NCI-H128 (cell line): Measurements from ENCODE around the gene PRKAG2.
"Not testable (repeated sequence)": the region's sequence is repeated elsewhere in the genome, so short reads cannot be mapped to it uniquely, and the experiment has no call there.

ENCODE experiments used
- DNase-seq: peaks from one replicate; lab custom pipeline; 2025; ENCODE audit not compliant: unreplicated experiment; lab: John Stamatoyannopoulos, UW

Gene PRKAG2

DNA sequence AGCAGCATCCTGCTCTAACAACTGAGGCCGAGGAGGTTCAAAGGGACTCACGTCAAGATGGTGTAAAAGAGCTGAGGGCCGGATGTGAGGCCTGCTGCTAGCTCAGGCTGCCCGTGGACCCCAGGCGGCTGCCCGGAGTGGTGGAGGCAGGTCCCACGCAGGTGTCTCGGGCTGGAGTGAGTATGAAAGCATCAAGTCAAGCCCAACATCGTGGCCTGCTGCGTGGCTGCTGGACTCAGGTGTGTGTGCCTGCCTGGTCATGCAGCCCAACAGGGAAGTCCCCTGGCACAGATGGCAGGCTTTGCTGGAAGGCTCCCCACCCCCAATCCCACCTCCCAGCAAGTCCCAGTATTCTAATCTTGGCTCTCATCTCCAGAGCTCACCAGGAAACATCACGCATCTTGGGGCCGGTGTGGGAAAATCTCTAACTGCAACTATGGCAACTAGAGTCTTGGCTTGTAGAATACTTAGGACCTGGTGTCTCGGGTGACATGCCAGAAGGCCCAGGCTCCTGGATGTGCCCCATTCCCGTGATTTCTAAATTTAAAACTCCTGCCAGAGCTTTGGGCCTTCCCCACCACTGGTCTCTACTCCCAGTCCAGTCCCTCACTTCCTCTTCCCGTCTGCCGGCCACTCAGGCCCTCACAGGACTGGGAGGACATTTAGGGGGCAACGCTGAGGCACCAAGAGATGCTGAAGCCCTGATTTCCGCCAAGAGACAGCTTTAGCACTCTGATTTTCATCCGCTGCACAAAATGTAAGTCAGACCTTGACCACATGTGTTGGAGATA is 85.9 kb downstream of the PRKAG2 start:
- DNase-seq, result no peak

DNA sequence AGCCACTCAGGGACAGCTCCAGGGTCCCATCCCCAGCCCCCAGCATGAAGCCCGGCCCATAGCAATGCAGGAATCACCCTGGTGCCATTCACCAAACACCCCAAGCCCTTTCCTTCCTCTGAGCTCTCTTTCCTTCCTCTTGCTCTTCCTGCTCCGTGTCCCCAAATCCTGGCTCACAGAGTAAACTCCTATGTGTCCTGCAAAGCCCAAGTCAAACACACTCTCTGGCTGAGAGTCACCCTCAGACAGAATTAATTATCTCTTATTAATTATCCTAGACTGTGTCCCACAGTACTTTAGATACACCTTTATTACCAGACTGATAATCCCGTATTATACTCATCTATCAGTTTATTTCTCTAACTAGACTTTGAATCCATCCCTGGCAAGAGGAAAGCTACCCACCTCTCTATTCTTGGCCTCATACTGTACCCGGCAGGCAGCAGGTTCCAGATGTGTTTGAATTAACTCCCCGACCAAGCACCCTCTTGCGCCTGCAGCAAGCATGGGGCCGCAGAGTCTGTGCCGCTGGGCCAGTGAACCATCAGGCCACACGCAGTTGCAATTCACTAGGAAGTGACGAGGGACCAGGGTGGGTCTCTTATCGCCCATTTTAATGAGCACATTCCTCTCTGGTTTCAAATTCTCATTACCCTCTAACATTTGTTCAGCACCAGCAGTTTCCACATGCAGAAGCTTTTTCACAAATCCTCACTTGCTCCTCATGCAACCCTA is 86.7 kb downstream of the PRKAG2 start:
- no peak for DNase-seq

DNA sequence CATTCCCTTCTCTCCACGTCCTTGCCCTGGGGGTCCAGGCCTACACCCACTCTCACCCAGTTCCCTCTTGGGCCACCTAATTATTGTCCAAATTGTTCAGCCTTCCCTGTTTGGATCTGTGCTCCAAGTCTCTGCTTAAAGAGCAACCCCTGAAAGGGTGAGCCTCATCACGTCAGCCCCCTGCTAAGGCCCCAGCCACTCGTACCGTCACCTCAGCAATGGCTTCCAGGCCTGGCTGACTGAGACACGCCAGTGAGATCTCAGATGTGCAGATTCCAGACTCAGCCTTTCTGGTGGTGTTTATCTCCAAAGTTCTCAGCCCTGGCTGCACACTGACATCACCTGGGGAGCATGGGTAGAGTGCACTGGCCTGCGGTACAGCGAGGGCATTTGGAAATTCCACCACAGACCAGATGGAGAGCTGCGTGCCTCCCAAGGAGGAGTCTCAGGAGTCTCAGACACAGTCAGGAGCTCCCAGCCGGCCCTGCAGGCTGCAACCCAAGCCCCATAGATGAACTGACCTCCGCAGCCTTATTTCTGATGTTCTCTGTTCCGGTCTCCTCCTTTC is 87.5 kb downstream of the PRKAG2 start:
- DNase-seq, result no peak

DNA sequence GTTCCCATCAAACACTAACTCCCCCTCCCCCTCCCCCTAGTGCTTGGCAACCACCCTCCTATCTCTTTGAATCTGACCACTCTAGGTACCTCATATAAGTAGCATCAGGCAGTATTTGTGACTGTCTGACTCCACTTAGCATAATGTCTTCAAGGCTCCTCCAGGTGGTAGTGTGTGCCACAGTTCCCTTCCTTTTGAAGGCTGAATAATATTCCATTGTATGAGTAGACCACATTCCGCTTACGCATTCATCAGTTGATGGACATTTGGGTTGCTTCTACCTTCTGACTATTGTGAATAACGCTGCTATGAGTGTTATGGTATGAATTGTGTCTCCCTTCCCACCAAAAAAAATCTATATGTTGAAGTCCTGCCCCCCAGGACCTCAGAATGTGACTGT is 89.6 kb downstream of the PRKAG2 start:
- DNase-seq, result no peak

DNA sequence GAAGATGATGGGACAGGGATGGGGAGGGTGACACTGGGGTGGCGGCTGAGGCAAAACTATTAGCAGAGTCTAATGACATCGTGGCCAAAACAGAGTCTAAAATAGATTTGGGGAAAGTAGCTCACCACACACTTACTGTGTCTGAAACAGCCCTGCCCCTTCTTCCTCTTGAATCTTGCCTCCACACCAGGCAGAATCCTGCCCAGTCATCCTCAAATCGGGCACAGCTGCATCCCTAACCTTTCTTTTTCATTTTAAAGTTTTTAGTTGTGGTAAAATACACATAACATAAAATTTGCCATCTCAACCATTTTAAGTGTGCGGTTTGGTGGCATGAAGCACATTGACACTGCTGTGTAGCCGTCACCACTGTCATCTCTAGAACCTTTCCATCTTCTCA is 90.0 kb downstream of the PRKAG2 start:
- no peak for DNase-seq

DNA sequence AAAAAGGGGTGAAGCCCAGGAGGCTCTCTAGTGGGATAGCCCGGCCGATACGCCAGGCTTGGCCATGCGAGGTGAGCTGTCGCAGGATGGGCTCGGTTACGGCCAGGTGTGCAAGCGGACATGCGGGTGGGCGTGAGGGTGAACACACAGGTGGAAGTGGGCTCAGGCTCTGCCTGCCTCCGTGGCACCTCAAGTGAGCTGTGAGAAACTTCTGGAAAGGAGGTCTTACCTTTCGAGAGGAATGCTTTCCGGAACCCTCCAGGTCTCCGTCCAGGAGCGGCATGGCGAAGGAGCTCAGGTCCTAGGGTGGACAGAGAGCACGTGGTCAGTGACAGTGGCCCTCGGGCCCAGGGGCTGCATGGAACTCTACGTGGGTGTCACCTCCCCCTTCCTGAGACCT is 90.7 kb downstream of the PRKAG2 start:
- DNase-seq, result no peak

DNA sequence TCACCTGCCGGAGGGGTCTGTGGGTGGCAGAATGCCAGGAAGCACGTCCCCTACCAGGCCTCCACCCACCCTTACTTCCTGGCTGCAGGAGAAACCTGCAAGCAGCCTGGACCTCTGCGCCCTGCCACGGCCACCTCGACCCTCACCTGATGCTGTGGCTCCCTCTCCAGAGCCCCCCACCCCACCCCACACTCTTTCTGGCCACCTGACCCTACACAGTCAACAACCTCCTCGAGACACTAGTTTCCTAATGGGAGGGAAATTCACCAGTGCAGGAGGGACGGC is 91.3 kb downstream of the PRKAG2 start:
- no peak for DNase-seq

DNA sequence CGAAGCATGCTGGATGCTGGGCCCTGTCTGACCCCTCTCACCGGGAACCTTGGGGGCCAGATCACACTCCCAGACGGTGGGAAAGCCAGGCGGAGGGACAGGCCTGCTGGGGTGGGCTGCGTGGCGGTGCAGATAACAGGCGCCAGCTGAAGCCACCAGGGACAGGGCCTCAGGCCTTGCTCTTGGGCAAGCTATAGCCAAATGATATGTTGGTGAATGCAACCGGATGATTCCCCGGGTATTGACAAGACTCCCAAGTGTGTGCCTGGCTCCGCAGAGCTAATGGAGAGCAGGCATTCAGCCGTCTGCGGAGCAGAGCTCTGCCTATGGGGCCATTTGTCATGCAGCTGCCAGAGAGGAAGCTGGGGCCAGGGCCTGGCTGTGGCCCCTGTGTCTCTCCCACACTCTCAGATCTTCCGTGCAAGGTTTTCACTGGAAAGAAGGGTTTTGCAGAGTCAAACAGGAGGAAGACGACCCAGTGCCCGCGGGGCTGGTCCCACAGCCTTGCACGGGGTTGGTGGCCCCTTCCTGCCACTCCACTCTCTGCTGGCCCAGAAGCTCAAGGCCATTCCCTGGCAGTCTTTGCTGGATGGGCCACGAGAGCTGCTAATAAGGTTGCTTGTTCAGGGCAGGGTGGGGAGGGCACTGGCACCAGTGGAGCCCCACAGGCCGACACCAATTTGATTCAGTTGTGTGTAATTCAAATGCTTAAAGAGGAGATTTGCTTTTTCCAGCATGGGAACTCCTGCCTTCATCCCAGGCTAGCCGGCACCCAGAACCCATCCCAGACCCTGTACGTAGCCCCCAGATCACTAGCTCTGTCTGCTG is 91.8 kb downstream of the PRKAG2 start:
- no peak for DNase-seq

DNA sequence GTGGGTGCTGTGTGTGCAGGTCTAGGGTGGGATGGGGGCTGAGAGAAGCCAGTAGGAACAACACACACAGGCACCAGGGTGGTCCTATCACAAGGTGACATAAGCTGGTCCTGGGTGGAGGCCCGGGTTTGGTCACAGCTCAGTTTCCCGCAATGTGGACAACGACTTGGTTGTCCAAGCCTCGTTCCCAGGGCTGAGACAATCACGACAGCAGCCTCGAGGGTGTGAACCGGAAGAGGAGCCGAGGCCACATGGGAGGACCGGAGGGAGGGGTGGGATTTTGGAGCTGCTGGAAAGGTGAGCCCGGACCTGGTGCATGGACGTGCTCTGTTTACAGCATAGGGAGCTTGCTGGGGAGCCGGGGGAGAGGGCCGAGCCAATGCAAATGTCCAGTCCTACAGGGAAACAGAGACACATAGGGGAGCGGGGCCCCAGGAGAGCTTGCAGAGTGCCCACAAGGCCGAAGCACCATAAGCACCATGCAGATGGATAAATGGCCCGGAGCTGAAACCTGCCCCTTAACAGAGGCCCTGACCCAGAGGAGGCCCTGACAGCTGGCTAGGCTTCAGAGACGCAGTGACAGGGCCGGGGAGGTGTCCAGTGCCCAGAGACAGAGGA is 92.8 kb downstream of the PRKAG2 start:
- DNase-seq, result no peak

DNA sequence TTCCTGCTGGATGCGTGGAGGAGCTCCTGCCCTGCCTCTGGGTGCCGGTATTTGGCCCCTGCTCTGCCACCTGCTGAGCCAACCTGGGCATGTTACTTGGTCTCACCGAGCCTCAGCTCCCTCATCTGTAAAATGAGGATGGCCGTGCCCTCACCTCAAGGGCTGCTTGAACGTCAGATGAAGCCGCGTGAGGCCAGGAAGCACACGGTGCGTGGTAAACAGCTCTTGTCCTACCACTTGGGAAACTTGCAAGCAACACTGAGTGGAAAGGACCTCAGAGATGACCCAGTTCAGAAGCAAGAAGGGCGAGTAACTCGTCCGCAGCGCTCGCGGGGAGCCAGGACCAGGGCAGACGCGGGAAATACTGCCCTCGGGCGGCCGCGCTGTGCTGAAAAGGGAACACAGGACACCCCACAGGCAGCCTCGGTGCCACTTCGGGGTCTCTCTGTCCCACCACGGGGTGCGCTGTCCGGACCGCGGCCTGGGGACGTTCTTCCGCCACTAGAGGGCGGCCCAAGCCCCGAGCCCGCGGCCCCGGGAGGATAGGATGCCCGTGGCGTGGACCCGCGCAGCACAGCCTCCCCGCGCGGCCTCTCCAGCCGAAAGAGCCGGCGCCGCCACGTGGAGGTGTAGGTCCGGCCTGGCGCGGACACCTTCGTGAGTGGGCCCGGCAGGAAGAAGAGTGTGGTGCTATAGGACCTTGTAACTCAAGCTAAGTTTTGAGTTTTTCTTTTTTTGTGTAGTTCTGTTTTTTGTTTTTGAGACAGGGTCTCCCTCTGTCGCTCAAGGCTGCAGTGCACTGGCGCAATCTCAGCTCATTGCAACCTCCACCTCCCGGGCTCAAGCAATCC is 94.1 kb downstream of the PRKAG2 start:
- DNase-seq, result no peak

DNA sequence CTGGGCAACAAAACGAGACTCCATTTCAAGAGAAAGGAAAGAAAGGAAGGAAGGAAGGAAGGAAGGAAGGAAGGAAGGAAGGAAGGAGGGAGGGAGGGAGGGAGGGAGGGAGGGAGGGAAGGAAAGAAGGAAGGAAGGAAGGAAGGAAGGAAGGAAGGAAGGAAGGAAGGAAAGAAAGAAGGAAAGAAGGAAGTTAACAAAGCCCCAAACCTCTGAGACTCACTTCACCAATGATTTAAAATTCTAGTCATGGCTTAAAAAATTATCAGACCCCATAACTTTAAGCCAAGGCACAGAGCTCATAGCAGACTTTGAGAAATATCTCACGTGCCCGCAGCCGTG is 94.7 kb downstream of the PRKAG2 start:
- DNase-seq, result not testable (repeated sequence)

DNA sequence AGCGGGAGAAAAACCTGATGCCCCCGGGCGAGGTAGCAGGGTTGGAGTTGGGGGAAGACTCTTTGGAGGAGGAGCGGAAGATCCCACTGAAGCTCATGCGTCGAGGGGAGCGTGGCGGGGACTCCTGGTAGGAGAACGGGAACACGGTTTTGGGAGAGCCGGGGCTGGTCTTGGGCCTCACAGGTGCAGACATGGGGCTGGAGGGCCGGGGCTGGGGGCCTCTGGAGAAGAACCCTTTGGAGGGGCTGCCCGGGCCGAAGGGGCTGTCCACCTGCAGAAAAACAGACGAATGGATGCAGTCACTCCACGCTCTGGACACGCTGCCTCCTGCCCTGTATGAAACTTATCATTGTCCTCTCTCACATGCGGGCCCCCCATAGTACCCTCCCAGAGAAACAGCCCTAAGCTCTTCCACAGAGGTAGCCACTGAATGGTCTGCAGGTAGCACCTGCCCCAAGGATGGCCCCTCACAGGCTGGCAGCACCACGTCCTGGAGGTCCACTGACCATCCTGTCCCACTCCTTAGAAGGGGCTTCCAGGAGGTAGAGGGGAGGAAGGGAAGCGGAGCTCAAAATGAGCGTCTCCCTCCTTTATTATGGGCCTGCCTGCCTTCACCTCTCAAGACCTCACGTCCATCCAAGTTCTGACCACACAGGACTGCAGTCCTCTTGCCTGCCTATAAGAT is 95.6 kb downstream of the PRKAG2 start:
- no peak for DNase-seq

DNA sequence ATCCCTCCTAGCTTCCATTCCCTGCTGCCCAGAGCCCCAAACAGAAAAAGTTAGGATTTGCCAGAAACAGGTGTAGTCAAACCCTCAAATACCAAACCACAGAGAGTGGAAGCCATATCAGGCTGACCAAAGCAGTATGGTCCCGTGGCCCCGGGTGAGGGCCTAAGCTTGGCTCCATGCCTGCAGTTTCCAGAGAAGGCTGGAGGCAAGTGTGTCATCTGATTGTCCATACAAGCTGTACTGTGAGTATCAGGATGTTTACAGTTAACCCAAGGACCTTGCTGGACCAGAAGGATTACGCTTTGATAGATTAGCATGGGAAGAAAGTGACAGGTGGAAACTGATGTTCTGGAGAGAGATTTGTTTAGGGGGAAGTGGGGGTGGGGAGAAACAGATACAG is 96.3 kb downstream of the PRKAG2 start:
- no peak for DNase-seq

DNA sequence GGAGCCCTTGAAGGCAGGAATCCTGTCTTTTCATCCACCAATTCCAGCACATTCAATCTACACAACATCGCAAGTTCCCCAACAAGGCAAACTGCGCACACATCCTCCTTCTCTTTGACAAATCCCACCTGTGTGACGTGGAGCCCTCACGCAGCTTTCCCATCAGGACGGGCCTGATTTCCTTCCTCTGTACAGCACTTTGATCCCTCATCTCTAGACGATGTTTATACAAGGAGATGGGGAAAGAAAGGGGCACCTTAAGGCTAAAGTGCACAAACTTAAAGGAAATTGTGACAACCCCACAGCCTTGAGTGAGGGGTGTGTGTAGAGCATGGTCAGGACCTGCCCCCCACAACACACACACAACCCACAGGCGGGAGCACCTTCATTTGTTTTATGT is 97.2 kb downstream of the PRKAG2 start:
- no peak for DNase-seq

DNA sequence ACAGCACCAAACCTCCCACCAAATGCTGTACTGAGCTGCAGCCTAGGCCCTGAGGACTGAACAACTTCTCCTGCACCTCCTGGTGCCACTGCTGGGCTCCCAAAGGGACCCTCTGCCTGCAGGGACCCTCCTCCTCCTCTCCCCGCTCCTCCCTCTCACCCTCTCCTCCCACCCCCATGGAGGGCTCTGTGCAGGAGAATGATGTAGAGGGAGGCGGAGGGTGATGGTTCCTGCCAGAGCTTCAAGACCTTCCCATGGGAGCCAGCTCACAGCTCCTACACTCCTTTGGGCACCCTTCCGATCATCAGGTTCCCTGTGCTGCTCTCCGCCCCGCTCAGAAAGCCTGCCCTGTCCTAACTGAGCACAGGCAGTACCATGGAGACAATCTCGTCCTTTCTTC is 97.7 kb downstream of the PRKAG2 start:
- DNase-seq, result no peak

DNA sequence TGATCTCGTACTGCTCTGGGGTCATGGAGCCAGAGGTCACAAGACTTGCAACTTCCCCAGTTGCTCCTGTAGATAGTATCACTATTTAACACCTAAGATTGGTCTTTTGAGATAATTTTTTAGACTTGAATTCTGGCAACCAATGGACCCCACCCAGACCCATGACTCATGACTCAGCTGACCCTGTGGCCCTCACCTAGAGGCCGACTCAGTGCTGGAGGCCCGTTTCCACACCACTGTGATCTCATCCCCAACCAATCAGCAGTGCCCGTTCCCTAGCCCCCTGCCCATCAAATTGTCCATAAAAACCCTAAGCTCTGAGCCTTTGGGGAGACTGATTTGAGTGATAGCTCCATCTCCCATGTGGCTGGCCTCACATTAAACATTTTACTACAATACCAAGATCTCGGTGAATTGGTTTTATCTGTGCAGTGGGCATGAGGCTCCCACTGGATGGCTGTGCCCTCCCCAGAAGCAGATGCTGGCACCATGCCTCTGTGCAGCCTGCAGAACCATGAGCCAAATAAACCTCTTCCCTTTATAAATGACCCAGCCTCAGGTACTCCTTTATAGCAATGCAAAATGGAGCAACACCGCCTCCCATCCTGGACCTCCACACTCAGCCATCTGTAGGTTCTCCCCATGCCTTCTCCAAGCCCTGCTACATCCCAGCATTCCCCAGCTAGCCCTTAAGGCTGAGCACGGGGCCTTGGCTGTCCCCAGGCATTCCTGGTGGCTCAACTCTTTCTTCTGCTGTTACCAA is 98.8 kb downstream of the PRKAG2 start:
- DNase-seq, result no peak

DNA sequence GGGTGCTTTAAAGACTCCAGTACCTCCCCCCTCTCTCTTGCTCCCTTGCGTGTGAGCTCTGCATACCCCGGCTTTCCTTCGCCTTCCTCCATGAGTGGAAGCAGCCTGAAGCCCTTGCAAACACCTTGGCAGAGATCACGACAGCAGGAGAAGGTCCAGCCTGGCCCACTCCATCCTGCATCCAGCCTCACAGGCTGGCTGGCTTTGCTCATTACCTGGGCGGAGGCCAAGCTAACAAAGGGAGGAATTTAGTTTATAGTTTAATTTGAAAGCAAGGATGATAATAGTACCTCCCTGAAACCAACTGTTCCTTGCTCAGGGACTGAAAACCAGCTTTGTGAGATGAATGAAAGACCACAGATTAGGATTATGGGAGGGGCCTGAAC is 99.4 kb downstream of the PRKAG2 start:
- DNase-seq, result no peak

DNA sequence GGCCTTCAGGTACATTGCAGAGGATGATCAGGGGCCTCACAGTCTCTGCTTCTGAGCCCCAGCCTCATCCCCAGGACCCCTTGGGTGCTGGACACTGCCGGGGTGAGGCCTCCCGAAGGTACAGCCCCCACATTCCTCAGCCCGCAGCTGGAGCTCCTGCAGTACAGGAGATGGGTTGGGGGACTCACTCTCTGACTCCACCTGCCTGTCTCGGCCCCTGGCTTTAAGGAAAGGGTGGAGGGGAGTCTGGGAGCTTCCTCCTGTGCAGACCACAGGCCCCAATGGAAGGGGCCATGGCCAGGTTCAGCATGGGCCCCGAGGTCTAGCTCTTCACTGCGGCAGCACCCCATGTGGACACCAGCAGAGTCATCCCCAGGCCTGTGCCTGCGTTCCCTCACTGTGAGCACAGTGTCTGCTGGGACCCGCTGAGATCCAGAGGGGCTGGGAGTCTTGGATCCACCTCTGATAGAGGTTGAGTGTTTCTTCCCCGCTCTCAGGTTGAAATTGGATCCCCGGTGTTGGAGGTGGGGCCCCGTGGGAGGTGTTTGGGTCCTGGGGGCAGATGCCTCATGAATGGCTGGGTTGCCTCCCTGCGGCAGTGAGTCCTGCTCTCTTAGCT is 99.9 kb downstream of the PRKAG2 start:
- no peak for DNase-seq

DNA sequence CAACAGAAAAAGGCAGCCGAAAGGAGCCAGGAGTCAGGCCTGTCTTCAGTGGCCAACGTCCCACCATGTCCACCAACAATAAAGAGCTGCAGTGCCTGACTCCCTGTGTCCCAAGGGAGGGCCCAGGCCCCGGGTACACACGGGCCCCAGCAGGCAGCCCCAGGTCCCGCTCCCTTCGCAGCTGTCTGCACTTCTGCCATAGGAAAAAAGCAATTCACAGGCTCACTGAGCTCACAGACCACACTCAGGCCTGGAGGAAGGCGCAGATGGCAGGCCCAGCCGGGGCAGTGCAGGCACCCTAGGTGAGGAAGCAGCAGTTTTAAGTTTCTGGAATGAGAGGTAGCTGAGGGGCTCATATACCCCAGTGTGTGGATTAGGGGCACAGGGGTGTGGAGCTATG is 100.5 kb downstream of the PRKAG2 start:
- DNase-seq, result no peak
